ENCODE results near the gene KIAA0930. TPM values are rescaled to one million over a fixed set of nuclear protein-coding genes. Genes with fewer than 3 reads are reported as not detected.

KIAA0930 gene
- total and polyA plus RNA-seq, 2 experiments from 2014 or later: 8.6 to 50.9 TPM

DNA sequence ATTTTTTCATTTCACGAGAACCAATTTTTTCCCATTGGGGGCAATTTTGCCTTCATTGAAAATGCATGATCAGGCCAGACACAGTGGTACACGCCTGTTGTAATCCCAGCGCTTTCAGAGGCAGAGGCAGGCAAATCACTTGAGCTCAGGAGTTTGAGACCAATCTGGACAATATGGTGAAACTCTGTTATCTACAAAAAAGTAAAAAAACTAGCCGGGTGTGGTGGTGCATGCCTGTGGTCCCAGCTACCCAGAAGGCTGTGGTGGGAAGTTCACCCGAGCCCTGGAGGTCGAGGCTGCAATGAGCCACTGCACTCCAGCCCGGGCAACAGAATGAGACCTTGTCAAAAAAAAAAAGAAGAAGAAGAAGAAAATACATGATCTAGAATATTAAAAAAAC, 24.8 kb upstream of the KIAA0930 start:
- Histone ChIP-seq H3K9me3 (ENCODE audit: low read depth) (no peaks in the 10 kb centered on the region), H3K36me3 (ENCODE audit: low read depth) (no peaks in the 10 kb centered on the region), H3K4me3 (no peak overlapping the region), H3K4me1 (ENCODE audit: insufficient read depth) (peaks cover 3% of the 10 kb centered on the region), H3K9me2 (ENCODE audit: insufficient read depth) (no peaks in the 10 kb centered on the region), H3K27me3 (replicated peaks; ENCODE audit: insufficient read depth) (no peaks in the 10 kb centered on the region), H3K27ac (no peak overlapping the region), H3K9ac (no peak overlapping the region), H4K20me1 (ENCODE audit: insufficient read depth) (no peaks in the 10 kb centered on the region), H3F3A (ENCODE audit: insufficient read depth) (peaks cover 9% of the 10 kb centered on the region; the same call in 1 of the 2 replicates), H2AFZ (no peak overlapping the region), H3K4me2 (ENCODE audit: unreplicated experiment) (no peak overlapping the region), H3K79me2 (ENCODE audit: insufficient read depth) (no peaks in the 10 kb centered on the region)
- TF ChIP-seq EZH2 (IDR thresholded peaks at IDR 0.05; ENCODE audit: insufficient read depth, poor library complexity, severe bottlenecking): no peak
- TF ChIP-seq EZH2phosphoT487 (IDR thresholded peaks at IDR 0.05; ENCODE audit: insufficient read depth, low read depth): no peak
- DNase-seq: no peak
- WGBS, 2 experiments (ENCODE audit: low coverage in 1 of 2, low lambda C conversion rate in 2 of 2, missing lambda C conversion rate in 2 of 2): 71 to 80% methylated on average over 7 of the region's 7 CpGs
- in situ Hi-C loops (cut with MboI): no loop called here

DNA sequence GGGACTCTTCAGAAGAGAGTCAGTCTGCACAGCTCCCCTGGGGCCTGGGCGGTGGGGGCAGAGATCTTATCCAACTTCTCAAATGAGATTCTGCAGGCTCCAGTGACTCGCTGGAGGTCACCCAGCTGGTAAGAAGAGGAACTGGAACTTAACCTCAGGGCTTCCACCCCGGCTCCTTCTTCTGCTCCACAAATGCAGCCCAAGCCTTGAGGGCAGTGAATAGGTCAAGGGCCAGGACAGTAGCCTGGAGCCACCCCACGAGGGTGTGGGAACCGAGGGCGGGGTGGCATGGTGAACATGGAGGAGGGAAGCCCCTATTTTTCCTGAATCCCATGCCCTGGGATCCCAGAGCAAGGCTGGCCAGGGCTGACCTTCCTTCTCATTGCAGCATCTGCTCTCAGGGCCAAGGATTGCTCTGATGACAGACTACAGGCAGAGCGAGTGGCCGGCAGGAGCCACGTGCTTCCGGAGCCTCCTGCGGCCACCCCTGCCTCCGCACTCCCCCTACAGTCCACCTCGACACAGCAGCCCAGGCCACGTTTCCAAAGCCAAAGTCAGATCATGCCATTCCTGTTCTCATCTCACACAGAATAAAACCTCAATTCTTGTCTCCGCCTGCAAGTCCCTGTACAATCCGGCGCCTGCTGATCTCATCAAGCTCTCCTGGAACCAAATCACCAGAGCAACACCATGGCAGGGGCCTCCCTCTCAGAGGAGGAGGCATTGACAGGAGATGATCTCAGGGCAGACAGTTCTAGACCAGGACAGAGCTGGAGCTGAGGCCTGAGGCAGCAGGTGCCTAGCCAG, 23.0 kb upstream of the KIAA0930 start:
- in situ Hi-C loops (cut with MboI): no loop called here
- TF ChIP-seq EZH2 (IDR thresholded peaks at IDR 0.05; ENCODE audit: insufficient read depth, poor library complexity, severe bottlenecking) (no peak), EZH2phosphoT487 (IDR thresholded peaks at IDR 0.05; ENCODE audit: insufficient read depth, low read depth) (no peak)

DNA sequence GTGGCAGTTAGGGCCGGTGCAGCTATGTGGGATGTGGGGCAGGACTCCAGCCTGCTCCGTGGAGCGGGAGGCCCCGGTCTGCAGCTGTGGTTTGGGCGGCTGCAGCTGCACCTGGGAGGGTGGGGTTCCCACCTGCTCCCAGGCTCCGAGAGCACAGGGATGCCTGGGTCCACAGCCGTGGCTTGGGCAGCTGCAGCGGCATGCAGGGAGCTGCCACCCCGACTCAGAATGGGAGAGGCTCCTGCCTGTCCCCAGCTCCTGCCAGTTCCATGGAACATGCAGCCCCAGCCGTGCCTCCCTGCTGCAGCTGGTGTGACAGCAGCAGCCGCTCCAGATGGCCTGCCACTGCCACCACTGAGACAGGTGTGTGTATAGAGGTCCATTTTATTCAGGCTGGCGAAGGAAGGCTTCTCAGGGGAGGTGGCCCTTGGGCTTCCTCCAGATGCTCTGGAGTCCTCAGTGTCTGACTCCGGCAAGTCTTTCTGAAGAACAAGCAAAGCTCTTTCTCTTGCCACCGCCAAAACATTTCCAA, 22.3 kb upstream of the KIAA0930 start:
- WGBS, 2 experiments (ENCODE audit: low coverage in 1 of 2, low lambda C conversion rate in 2 of 2, missing lambda C conversion rate in 2 of 2): 79 to 81% methylated on average over 13 of the region's 14 CpGs
- Histone ChIP-seq H2AFZ (no peak overlapping the region; the same call in 1 of the 2 replicates), H3K9me3 (ENCODE audit: low read depth) (no peaks in the 10 kb centered on the region), H4K20me1 (ENCODE audit: insufficient read depth) (no peaks in the 10 kb centered on the region), H3F3A (ENCODE audit: insufficient read depth) (peaks cover 9% of the 10 kb centered on the region; the same call in 1 of the 2 replicates), H3K27ac (no peak overlapping the region; the same call in 1 of the 2 replicates), H3K4me1 (ENCODE audit: insufficient read depth) (peaks cover 3% of the 10 kb centered on the region), H3K9ac (no peak overlapping the region), H3K27me3 (replicated peaks; ENCODE audit: insufficient read depth) (no peaks in the 10 kb centered on the region), H3K79me2 (ENCODE audit: insufficient read depth) (no peaks in the 10 kb centered on the region), H3K36me3 (ENCODE audit: low read depth) (no peaks in the 10 kb centered on the region), H3K9me2 (ENCODE audit: insufficient read depth) (no peaks in the 10 kb centered on the region), H3K4me3 (no peak overlapping the region), H3K4me2 (ENCODE audit: unreplicated experiment) (no peak overlapping the region)
- TF ChIP-seq EZH2 (IDR thresholded peaks at IDR 0.05; ENCODE audit: insufficient read depth, poor library complexity, severe bottlenecking): no peak
- TF ChIP-seq EZH2phosphoT487 (IDR thresholded peaks at IDR 0.05; ENCODE audit: insufficient read depth, low read depth): no peak
- no peak for DNase-seq
- in situ Hi-C loops (cut with MboI): no loop called here

More for the DNA sequence above, 23.0 kb upstream of the KIAA0930 start:
- WGBS, 2 experiments (ENCODE audit: low coverage in 1 of 2, low lambda C conversion rate in 2 of 2, missing lambda C conversion rate in 2 of 2): 9% methylated on average over 17 of the region's 17 CpGs
- H3K9ac ChIP-seq: peak overlapping the region; percentile 47; the same call in 1 of the 2 replicates
- no peaks in the 10 kb centered on the region for H3K36me3 ChIP-seq (ENCODE audit: low read depth)
- no peak overlapping the region for H3K4me3 ChIP-seq
- H3K9me2 ChIP-seq (ENCODE audit: insufficient read depth): no peaks in the 10 kb centered on the region
- H3K9me3 ChIP-seq (ENCODE audit: low read depth): no peaks in the 10 kb centered on the region
- peak; percentile 94 for DNase-seq
- H3K27me3 ChIP-seq (replicated peaks; ENCODE audit: insufficient read depth): no peaks in the 10 kb centered on the region
- peak overlapping the region; percentile 28; the same call in 1 of the 2 replicates for H3K27ac ChIP-seq
- no peaks in the 10 kb centered on the region for H4K20me1 ChIP-seq (ENCODE audit: insufficient read depth)
- H3K4me1 ChIP-seq (ENCODE audit: insufficient read depth): peaks cover 3% of the 10 kb centered on the region
- no peak overlapping the region for H3K4me2 ChIP-seq (ENCODE audit: unreplicated experiment)
- H3F3A ChIP-seq (ENCODE audit: insufficient read depth): peaks cover 9% of the 10 kb centered on the region; the same call in 1 of the 2 replicates
- H3K79me2 ChIP-seq (ENCODE audit: insufficient read depth): no peaks in the 10 kb centered on the region
- peak overlapping the region; percentile 81 for H2AFZ ChIP-seq

DNA sequence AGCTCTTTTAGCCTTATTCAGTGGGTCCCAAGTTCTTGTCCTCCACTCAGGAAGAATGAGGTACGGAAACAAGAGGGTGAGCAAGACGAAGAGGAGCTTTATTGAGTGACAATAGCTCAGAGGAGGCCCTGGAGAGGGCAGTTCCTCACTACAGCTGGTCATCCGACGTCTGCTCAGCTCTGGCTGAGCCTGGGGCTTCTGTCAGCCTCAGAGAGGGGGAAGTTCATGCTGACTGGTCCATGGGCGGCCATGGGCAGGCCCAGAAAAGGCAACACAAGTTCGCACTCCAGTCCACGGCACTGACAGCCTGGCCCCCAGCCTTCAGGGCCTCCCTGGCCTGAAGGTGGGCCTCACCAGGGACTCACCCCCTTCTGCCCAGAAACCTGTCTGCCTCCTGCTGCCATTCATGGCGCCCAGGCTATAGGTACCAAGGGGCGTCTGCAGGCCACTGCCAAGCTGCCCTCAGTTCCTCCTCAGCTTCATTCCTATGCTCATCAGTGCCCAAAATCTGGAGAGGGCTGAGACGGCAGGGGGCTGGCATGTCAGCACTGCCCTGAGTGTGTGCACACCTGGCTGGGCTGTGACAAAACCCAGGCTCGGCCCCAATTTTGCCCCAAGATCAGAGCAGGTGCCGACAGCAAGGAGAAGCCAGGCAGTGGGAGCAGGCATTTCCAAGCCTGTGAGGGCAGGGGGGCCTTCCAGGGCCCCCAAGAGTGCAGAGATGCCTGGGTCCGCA, 21.7 kb upstream of the KIAA0930 start:
- Histone ChIP-seq H3K36me3 (ENCODE audit: low read depth) (no peaks in the 10 kb centered on the region), H3K79me2 (ENCODE audit: insufficient read depth) (no peaks in the 10 kb centered on the region), H2AFZ (no peak overlapping the region), H3K4me2 (ENCODE audit: unreplicated experiment) (no peak overlapping the region), H3K9me3 (ENCODE audit: low read depth) (no peaks in the 10 kb centered on the region), H3K9me2 (ENCODE audit: insufficient read depth) (no peaks in the 10 kb centered on the region), H3K4me3 (no peak overlapping the region), H3K9ac (no peak overlapping the region), H3K27ac (no peak overlapping the region), H3F3A (ENCODE audit: insufficient read depth) (peaks cover 9% of the 10 kb centered on the region; the same call in 1 of the 2 replicates), H3K27me3 (replicated peaks; ENCODE audit: insufficient read depth) (no peaks in the 10 kb centered on the region), H4K20me1 (ENCODE audit: insufficient read depth) (no peaks in the 10 kb centered on the region), H3K4me1 (ENCODE audit: insufficient read depth) (peaks cover 3% of the 10 kb centered on the region)
- WGBS, 2 experiments (ENCODE audit: low coverage in 1 of 2, low lambda C conversion rate in 2 of 2, missing lambda C conversion rate in 2 of 2): 88 to 89% methylated on average over 13 of the region's 13 CpGs
- in situ Hi-C loops (cut with MboI): no loop called here
- no peak for TF ChIP-seq EZH2phosphoT487 (IDR thresholded peaks at IDR 0.05; ENCODE audit: insufficient read depth, low read depth)
- no peak for TF ChIP-seq EZH2 (IDR thresholded peaks at IDR 0.05; ENCODE audit: insufficient read depth, poor library complexity, severe bottlenecking)
- DNase-seq: no peak

Measured in GM23248 (cell line).